HG03432 (cell line): ENCODE results near the gene ADGRA3.

Experiments
- ATAC-seq: cut with Tn5 transposase; IDR thresholded peaks from one replicate; pipeline ENCODE4 v1.9.1; 2021; ENCODE audit warnings: mild to moderate bottlenecking, moderate library complexity; ENCODE audit not compliant: unreplicated experiment

Gene ADGRA3

GRCh38 chr4:22510750-22511149 is 5.1 kb downstream of the ADGRA3 start:
- ATAC-seq, result no peak

GRCh38 chr4:22508376-22508775 is 7.5 kb downstream of the ADGRA3 start:
- no peak for ATAC-seq

GRCh38 chr4:22504922-22505321 is 10.9 kb downstream of the ADGRA3 start:
- ATAC-seq, result no peak

GRCh38 chr4:22504447-22504846 is 11.4 kb downstream of the ADGRA3 start:
- no peak for ATAC-seq

- no peak for ATAC-seq
These were observed 12.7 kb downstream of the ADGRA3 start for GRCh38 chr4:22502895-22503814.

- no peak for ATAC-seq
These were observed 14.2 kb downstream of the ADGRA3 start for GRCh38 chr4:22501715-22502095.

GRCh38 chr4:22500831-22501714 is 14.8 kb downstream of the ADGRA3 start:
- peak; percentile 76 for ATAC-seq

GRCh38 chr4:22500128-22500611 is 15.7 kb downstream of the ADGRA3 start:
- ATAC-seq, result no peak

GRCh38 chr4:22498866-22499265 is 17.0 kb downstream of the ADGRA3 start:
- no peak for ATAC-seq

GRCh38 chr4:22496165-22496813 is 19.6 kb downstream of the ADGRA3 start:
- ATAC-seq, result no peak

- no peak for ATAC-seq
These were observed 22.3 kb downstream of the ADGRA3 start for GRCh38 chr4:22493523-22493922.

- ATAC-seq, result no peak
These were observed 22.9 kb downstream of the ADGRA3 start for GRCh38 chr4:22492987-22493386.

GRCh38 chr4:22491939-22492338 is 23.9 kb downstream of the ADGRA3 start:
- ATAC-seq, result no peak

- ATAC-seq, result no peak
These were observed 25.0 kb downstream of the ADGRA3 start for GRCh38 chr4:22490718-22491315.

- peak; percentile 38 for ATAC-seq
These were observed 27.8 kb downstream of the ADGRA3 start for GRCh38 chr4:22488106-22488505.

- no peak for ATAC-seq
These were observed 28.5 kb downstream of the ADGRA3 start for GRCh38 chr4:22487328-22487727.

GRCh38 chr4:22486276-22486675 is 29.6 kb downstream of the ADGRA3 start:
- ATAC-seq, result no peak

GRCh38 chr4:22485737-22486136 is 30.1 kb downstream of the ADGRA3 start:
- ATAC-seq, result no peak

- peak; percentile 44 for ATAC-seq
These were observed 32.3 kb downstream of the ADGRA3 start for GRCh38 chr4:22483551-22483981.

- no peak for ATAC-seq
These were observed 33.4 kb downstream of the ADGRA3 start for GRCh38 chr4:22482250-22483127.
